ENCODE data around the gene DDX39B.

Gene DDX39B

DNA sequence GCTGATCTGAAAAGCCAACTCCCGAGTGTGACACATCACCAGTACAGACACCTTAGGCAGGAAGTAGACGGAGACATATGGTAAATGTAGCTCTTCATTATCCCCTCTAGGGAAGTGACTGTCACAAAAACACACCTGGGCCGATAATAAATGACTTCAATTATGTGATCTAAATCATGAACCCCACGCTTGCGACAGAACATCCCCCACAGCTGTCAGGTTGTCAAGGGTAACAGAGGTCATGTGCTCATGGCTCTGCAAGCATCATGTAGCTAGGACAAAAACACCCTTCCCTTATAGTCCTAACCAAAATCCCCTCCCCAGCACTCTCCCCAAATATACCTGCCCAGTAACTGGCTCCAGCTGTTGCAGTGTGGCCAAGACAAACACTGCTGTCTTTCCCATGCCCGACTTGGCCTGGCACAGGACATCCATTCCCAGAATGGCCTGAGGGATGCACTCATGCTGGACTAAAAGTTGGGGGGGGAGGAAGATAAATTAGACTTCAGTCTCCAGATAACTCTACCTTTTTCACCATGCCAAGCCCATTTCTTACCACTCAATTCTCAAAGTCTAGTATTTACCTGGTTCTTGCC lies 2.9 kb downstream of the DDX39B start:
- TF ChIP-seq EGR1 (IDR thresholded peaks at IDR 0.05) = no peak
- no peak for TF ChIP-seq CREB1 (IDR thresholded peaks at IDR 0.05; ENCODE audit: low read depth)
- no peak for TF ChIP-seq RAD21 (IDR thresholded peaks at IDR 0.05; ENCODE audit: low read depth)
- no peak for TF ChIP-seq YY1 (IDR thresholded peaks at IDR 0.05; ENCODE audit: low read depth)
- TF ChIP-seq, protein P1, sequence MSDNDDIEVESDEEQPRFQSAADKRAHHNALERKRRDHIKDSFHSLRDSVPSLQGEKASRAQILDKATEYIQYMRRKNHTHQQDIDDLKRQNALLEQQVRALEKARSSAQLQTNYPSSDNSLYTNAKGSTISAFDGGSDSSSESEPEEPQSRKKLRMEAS (IDR thresholded peaks at IDR 0.05) = no peak
- no peak for TF ChIP-seq ZBTB7A (IDR thresholded peaks at IDR 0.05; ENCODE audit: low read depth)
- TF ChIP-seq, protein P2, sequence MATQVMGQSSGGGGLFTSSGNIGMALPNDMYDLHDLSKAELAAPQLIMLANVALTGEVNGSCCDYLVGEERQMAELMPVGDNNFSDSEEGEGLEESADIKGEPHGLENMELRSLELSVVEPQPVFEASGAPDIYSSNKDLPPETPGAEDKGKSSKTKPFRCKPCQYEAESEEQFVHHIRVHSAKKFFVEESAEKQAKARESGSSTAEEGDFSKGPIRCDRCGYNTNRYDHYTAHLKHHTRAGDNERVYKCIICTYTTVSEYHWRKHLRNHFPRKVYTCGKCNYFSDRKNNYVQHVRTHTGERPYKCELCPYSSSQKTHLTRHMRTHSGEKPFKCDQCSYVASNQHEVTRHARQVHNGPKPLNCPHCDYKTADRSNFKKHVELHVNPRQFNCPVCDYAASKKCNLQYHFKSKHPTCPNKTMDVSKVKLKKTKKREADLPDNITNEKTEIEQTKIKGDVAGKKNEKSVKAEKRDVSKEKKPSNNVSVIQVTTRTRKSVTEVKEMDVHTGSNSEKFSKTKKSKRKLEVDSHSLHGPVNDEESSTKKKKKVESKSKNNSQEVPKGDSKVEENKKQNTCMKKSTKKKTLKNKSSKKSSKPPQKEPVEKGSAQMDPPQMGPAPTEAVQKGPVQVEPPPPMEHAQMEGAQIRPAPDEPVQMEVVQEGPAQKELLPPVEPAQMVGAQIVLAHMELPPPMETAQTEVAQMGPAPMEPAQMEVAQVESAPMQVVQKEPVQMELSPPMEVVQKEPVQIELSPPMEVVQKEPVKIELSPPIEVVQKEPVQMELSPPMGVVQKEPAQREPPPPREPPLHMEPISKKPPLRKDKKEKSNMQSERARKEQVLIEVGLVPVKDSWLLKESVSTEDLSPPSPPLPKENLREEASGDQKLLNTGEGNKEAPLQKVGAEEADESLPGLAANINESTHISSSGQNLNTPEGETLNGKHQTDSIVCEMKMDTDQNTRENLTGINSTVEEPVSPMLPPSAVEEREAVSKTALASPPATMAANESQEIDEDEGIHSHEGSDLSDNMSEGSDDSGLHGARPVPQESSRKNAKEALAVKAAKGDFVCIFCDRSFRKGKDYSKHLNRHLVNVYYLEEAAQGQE (IDR thresholded peaks at IDR 0.05; ENCODE audit: low read depth) = no peak

GRCh38 chr6:31535538-31536324 lies 6.1 kb downstream of the DDX39B start:
- no peak for TF ChIP-seq TEAD4 (IDR thresholded peaks at IDR 0.05)

GRCh38 chr6:31534521-31535040 lies 7.2 kb downstream of the DDX39B start:
- TF ChIP-seq, protein P2 (IDR thresholded peaks at IDR 0.05; ENCODE audit: low read depth) = no peak
- TF ChIP-seq FOXM1 (IDR thresholded peaks at IDR 0.05; ENCODE audit: borderline replicate concordance, low read depth) = no peak
- no peak for TF ChIP-seq EP300 (IDR thresholded peaks at IDR 0.05; ENCODE audit: borderline replicate concordance)
- no peak for TF ChIP-seq EGR1 (IDR thresholded peaks at IDR 0.05)
- no peak for TF ChIP-seq RAD21 (IDR thresholded peaks at IDR 0.05; ENCODE audit: low read depth)
- TF ChIP-seq, protein P3, sequence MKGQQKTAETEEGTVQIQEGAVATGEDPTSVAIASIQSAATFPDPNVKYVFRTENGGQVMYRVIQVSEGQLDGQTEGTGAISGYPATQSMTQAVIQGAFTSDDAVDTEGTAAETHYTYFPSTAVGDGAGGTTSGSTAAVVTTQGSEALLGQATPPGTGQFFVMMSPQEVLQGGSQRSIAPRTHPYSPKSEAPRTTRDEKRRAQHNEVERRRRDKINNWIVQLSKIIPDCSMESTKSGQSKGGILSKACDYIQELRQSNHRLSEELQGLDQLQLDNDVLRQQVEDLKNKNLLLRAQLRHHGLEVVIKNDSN (IDR thresholded peaks at IDR 0.05) = no peak
- no peak for TF ChIP-seq TEAD4 (IDR thresholded peaks at IDR 0.05)
- no peak for TF ChIP-seq NFIC (IDR thresholded peaks at IDR 0.05)
- no peak for TF ChIP-seq CREB1 (IDR thresholded peaks at IDR 0.05; ENCODE audit: low read depth)
- no peak for TF ChIP-seq TCF12 (IDR thresholded peaks at IDR 0.05; ENCODE audit: low read depth)
- no peak for TF ChIP-seq YY1 (IDR thresholded peaks at IDR 0.05; ENCODE audit: low read depth)
- TF ChIP-seq ZBTB7A (IDR thresholded peaks at IDR 0.05; ENCODE audit: low read depth) = no peak
- TF ChIP-seq, protein P1 (IDR thresholded peaks at IDR 0.05) = no peak
- TF ChIP-seq TAF1 (IDR thresholded peaks at IDR 0.05; ENCODE audit: low read depth) = no peak
- no peak for TF ChIP-seq CEBPB (IDR thresholded peaks at IDR 0.05)

- TF ChIP-seq TCF12 (IDR thresholded peaks at IDR 0.05; ENCODE audit: low read depth) = no peak
- no peak for TF ChIP-seq NFIC (IDR thresholded peaks at IDR 0.05)
- TF ChIP-seq RAD21 (IDR thresholded peaks at IDR 0.05; ENCODE audit: low read depth) = no peak
- TF ChIP-seq, protein P1 (IDR thresholded peaks at IDR 0.05) = no peak
Measured at GRCh38 chr6:31534011-31534410, 7.8 kb downstream of the DDX39B start.

GRCh38 chr6:31533455-31533841 lies 8.4 kb downstream of the DDX39B start:
- no peak for TF ChIP-seq TAF1 (IDR thresholded peaks at IDR 0.05; ENCODE audit: low read depth)
- no peak for TF ChIP-seq EP300 (IDR thresholded peaks at IDR 0.05; ENCODE audit: borderline replicate concordance)

GRCh38 chr6:31532644-31533454 lies 9.0 kb downstream of the DDX39B start:
- TF ChIP-seq EGR1 (IDR thresholded peaks at IDR 0.05) = no peak
- TF ChIP-seq TEAD4 (IDR thresholded peaks at IDR 0.05) = no peak
- no peak for TF ChIP-seq RAD21 (IDR thresholded peaks at IDR 0.05; ENCODE audit: low read depth)
- TF ChIP-seq, protein P2 (IDR thresholded peaks at IDR 0.05; ENCODE audit: low read depth) = no peak
- TF ChIP-seq, protein P3 (IDR thresholded peaks at IDR 0.05) = no peak
- TF ChIP-seq FOXM1 (IDR thresholded peaks at IDR 0.05; ENCODE audit: borderline replicate concordance, low read depth) = no peak
- no peak for TF ChIP-seq YY1 (IDR thresholded peaks at IDR 0.05; ENCODE audit: low read depth)
- no peak for TF ChIP-seq NFIC (IDR thresholded peaks at IDR 0.05)
- TF ChIP-seq TCF12 (IDR thresholded peaks at IDR 0.05; ENCODE audit: low read depth) = no peak
- no peak for TF ChIP-seq CREB1 (IDR thresholded peaks at IDR 0.05; ENCODE audit: low read depth)
- no peak for TF ChIP-seq EP300 (IDR thresholded peaks at IDR 0.05; ENCODE audit: borderline replicate concordance)
- no peak for TF ChIP-seq CEBPB (IDR thresholded peaks at IDR 0.05)
- no peak for TF ChIP-seq ZBTB7A (IDR thresholded peaks at IDR 0.05; ENCODE audit: low read depth)
- TF ChIP-seq, protein P1 (IDR thresholded peaks at IDR 0.05) = no peak
